HEK293T (cell line): ENCODE results near the gene CAPN5.
"Not testable (repeated sequence)": the region's sequence is repeated elsewhere in the genome, so short reads cannot be mapped to it uniquely, and the experiment has no call there.

Source experiments
- CTCF ChIA-PET: fragments of 350-600 bp; formaldehyde crosslinking; extraction: SDS; loops from one replicate; lab custom pipeline; 2021; ENCODE audit warnings: antibody characterized with exemption, inconsistent platforms; lab: Yijun Ruan, JAX
- POLR2A ChIA-PET: fragments of 350-600 bp; formaldehyde crosslinking; extraction: SDS; loops from one replicate; lab custom pipeline; 2020; ENCODE audit warnings: antibody characterized with exemption, inconsistent platforms; lab: Yijun Ruan, JAX
- DNase-seq: peaks from one replicate; pipeline ENCODE4 v3.0.0; 2012; ENCODE audit warnings: mixed read lengths; ENCODE audit errors: extremely low spot score
- ARNT ChIP-seq: fragments of 450-650 bp; IDR thresholded peaks from 2 replicates; pipeline ENCODE4 v1.6.1; 2017; ENCODE audit warnings: mild to moderate bottlenecking
- BHLHE40 ChIP-seq: fragments of 450-650 bp; IDR thresholded peaks from 2 replicates; pipeline ENCODE4 v1.6.1; 2016; ENCODE audit warnings: mild to moderate bottlenecking, moderate library complexity, borderline replicate concordance
- CTBP1 ChIP-seq: fragments of 450-650 bp; IDR thresholded peaks from 2 replicates; pipeline ENCODE4 v1.6.1; 2016; ENCODE audit warnings: borderline replicate concordance
- ELF4 ChIP-seq: fragments of 450-650 bp; IDR thresholded peaks from 2 replicates; pipeline ENCODE4 v1.6.1; 2017; ENCODE audit warnings: antibody characterized with exemption
- FOXA1 ChIP-seq: fragments of 450-650 bp; IDR thresholded peaks from 2 replicates; pipeline ENCODE4 v1.6.1; 2016; ENCODE audit warnings: mild to moderate bottlenecking
- FOXK2 ChIP-seq: fragments of 450-650 bp; IDR thresholded peaks from 2 replicates; pipeline ENCODE4 v1.6.1; 2016; ENCODE audit warnings: mild to moderate bottlenecking
- FOXM1 ChIP-seq: fragments of 450-650 bp; IDR thresholded peaks from 2 replicates; pipeline ENCODE4 v1.6.1; 2017; ENCODE audit warnings: mild to moderate bottlenecking, borderline replicate concordance
- HDGF ChIP-seq: fragments of 450-650 bp; IDR thresholded peaks from 2 replicates; pipeline ENCODE4 v1.6.1; 2017; ENCODE audit warnings: antibody characterized with exemption, borderline replicate concordance
- L3MBTL2 ChIP-seq: fragments of 450-650 bp; conservative IDR thresholded peaks from 2 replicates; pipeline ENCODE4 v1.6.1; 2016; ENCODE audit warnings: mild to moderate bottlenecking
- LEF1 ChIP-seq: fragments of 450-650 bp; IDR thresholded peaks from 2 replicates; pipeline ENCODE4 v1.6.1; 2017; ENCODE audit warnings: mild to moderate bottlenecking, borderline replicate concordance
- NFRKB ChIP-seq: fragments of 450-650 bp; IDR thresholded peaks from 2 replicates; pipeline ENCODE4 v1.6.1; 2016; ENCODE audit warnings: mild to moderate bottlenecking, moderate library complexity
- SP1 ChIP-seq: fragments of 450-650 bp; IDR thresholded peaks from 2 replicates; pipeline ENCODE4 v1.6.1; 2017
- SUZ12 ChIP-seq: fragments of 450-650 bp; IDR thresholded peaks from 2 replicates; pipeline ENCODE4 v1.6.1; 2016; ENCODE audit warnings: mild to moderate bottlenecking
- TARDBP ChIP-seq: fragments of 450-650 bp; IDR thresholded peaks from 2 replicates; pipeline ENCODE4 v1.6.1; 2016
- ZNF384 ChIP-seq: fragments of 450-650 bp; IDR thresholded peaks from 2 replicates; pipeline ENCODE4 v1.6.1; 2016
- TF ChIP-seq, protein P1 (sequence below): fragments of 450-650 bp; IDR thresholded peaks from 2 replicates; pipeline ENCODE4 v1.6.1; 2016

CAPN5 gene

DNA sequence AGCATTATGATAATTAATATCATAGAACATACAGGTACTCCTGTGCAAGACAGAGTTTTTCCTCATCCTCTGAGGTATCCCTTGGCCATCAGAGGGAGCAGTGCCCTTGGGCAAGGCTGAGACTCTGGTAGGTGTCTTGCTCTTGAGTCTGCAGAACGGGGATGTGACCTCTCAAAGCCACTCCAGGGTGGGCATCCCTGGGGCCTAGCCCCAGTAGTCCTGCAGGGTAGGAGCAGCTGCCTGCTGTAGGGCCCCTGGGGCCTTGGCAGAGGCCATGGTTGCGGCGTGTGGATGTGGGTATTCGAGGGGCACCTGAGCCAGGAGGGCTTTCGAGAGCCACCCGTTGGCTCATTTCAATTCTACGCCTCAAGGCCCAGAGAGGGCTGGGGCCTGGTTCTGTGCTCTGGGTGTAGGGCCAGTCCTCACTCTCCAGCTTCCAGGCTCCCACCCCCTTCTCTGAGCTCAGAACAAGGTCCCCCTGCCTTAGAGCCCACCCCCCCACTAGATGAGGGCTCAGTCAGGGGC is 28.1 kb downstream of the CAPN5 start:
- POLR2A ChIA-PET, result no interaction called here
- no peak for DNase-seq
- no peak for TF ChIP-seq CTBP1
- TF ChIP-seq BHLHE40, result no peak
- TF ChIP-seq, protein P1, sequence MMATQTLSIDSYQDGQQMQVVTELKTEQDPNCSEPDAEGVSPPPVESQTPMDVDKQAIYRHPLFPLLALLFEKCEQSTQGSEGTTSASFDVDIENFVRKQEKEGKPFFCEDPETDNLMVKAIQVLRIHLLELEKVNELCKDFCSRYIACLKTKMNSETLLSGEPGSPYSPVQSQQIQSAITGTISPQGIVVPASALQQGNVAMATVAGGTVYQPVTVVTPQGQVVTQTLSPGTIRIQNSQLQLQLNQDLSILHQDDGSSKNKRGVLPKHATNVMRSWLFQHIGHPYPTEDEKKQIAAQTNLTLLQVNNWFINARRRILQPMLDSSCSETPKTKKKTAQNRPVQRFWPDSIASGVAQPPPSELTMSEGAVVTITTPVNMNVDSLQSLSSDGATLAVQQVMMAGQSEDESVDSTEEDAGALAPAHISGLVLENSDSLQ, result no peak
- no peak for TF ChIP-seq FOXM1
- TF ChIP-seq ZNF384, result no peak
- no peak for TF ChIP-seq SUZ12
- no peak for TF ChIP-seq HDGF
- no peak for TF ChIP-seq LEF1
- TF ChIP-seq FOXA1, result no peak
- TF ChIP-seq FOXK2, result no peak
- TF ChIP-seq ELF4, result no peak
- no peak for TF ChIP-seq SP1
- no peak for TF ChIP-seq TARDBP
- no peak for TF ChIP-seq L3MBTL2
- TF ChIP-seq ARNT, result no peak
- TF ChIP-seq NFRKB, result no peak
- CTCF ChIA-PET, result interaction anchor here (0.6 to 1.0 kb wide), 4 partner anchors 8 to 91 kb away, joined by 3 to 5 read pairs (median 3); no protein-coding TSS in a partner anchor

DNA sequence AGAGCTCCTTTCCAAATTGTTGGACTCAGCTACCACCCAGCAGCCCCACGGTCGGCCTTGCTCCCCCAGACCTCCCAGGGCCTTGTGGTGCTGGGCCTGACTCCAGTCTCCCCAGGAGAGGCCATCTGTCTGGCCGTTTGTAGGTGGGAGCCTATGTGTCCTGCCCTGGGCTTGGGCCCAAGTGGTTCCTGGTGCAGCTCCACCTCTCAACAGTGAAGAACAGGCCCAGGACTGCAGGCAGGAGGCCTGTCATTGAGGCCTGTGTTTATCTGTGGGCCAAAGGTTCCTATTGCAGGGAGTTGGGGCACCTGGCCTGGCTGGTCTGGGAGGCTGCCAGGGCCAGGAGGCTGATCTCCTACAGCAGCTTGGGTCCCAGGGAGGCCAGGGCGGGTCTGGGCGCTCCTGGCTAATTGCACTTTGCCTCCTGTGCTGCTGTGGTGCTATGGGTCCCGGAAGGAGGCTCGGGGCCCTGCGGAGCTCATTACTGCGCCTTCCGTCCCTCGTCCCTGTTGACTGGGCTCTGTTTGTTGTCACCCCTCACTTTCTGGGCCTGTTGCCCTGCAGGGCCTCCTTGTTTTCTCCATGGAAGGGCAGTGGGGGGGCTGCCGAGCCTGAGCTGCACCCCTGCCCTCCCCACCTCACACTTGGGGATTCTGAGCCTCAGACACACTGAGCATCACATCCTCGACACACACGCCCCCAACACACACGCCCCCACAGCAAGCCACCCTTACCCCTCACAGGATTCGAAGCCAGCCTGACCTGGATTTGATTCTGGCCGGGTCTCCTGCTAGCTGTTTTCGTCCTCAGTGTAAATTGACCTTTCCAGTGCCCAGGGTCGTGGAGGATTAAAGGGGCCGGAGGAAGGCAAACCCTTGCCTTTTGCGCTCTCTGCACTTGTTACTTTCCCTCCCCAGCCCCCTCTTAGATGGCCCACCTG is 29.1 kb downstream of the CAPN5 start:
- TF ChIP-seq TARDBP, result no peak
- TF ChIP-seq ARNT, result no peak
- no peak for TF ChIP-seq ZNF384
- no peak for TF ChIP-seq FOXM1
- TF ChIP-seq HDGF, result no peak
- TF ChIP-seq ELF4, result no peak
- no peak for TF ChIP-seq L3MBTL2
- TF ChIP-seq LEF1, result no peak
- no peak for TF ChIP-seq SP1
- no peak for TF ChIP-seq BHLHE40
- POLR2A ChIA-PET, result no interaction called here
- CTCF ChIA-PET, result interaction anchor here (0.6 to 1.0 kb wide), 3 partner anchors 9 to 90 kb away, joined by 3 to 5 read pairs (median 3); no protein-coding TSS in a partner anchor
- DNase-seq, result no peak

DNA sequence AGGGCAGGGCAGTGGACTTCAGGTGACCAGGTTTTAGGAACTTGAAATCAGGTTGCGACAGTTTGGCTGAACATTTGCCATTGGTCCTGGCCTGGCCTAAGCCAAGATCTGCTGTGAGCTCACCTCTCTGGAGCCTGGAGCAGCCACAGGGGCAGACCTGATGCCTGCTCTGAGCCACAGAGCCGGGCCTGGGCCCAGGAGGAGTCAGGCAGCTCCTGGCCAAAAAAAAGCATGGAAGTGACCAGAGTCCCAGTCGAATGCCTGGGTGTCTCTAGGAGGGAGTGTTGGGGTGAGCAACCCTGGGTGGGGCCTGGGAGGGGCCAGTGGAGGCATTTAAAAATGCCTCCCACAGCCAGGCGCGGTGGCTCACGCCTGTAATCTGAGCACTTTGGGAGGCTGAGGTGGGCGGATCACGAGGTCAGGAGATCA is 29.8 kb downstream of the CAPN5 start:
- ChIA-PET POLR2A (no interaction called here), CTCF (interaction anchor here (0.6 kb wide), 1 partner anchor 1145 kb away, joined by 4 read pairs; no protein-coding TSS in a partner anchor)
- no peak for TF ChIP-seq ARNT
- no peak for TF ChIP-seq NFRKB
- no peak for TF ChIP-seq ELF4
- no peak for DNase-seq

DNA sequence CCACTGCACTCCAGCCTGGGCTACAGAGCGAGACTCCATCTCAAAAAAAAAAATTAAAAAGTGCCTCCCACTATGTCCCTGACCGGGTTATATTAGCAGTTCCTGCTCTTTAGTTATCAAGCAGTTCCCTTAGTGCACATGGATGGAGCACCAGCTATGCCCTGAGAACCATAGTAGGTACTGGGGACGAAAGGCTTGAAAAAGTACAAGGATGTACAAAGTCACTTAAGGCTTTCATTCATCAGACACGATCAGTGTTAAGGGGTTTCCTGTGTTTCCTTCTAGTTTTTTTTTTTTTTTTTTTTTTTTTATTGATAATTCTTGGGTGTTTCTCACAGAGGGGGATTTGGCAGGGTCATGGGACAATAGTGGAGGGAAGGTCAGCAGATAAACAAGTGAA is 30.4 kb downstream of the CAPN5 start:
- POLR2A ChIA-PET, DNase-seq: not testable (repeated sequence)
- CTCF ChIA-PET, result interaction anchor here (0.6 kb wide), 1 partner anchor 1146 kb away, joined by 4 read pairs; no protein-coding TSS in a partner anchor

DNA sequence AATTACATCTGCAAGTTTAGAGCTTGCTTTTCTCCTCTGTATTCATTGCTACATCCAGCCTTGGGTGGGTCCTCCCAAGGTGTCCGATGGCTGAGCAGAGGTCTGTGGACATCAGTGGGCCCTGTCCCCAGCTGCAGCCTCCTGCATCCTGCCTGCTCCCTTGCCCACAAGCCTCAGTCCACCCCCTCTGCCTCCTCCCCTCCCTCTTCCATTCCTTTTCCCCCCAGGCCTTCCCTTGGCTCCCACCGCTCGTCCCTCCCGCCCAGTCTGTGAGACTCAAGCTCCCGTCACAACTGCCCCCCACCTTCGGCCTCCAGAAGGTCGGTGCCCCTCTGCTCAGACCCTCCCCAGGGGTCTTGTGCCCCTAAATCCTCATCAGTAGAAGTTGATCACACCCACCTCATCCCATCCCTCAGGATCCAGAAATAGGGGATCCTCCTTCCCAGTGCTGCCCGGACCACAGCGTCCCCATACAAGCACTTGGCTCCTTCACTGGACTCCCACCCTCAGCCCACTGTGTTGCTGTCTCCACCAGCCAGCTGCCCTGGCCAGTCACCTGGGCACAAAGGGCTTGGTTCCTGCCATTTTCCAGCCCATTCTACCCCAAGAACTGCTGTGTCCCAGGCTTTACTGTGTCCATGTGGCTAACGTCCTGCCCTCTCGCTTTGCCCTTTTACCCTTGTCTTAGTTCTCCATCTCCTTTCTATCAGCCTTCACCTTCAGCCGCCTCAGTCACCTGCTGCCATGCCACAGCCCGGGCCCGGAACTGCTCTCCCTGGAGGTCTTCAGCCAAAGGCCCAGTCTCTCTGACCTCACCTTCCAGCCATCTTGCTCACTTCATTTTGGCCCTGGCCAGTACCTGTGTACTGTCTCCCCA is 33.6 kb downstream of the CAPN5 start:
- DNase-seq, result no peak
- ChIA-PET POLR2A (no interaction called here), CTCF (interaction anchor here (1.0 kb wide), 1 partner anchor 9 kb away, joined by 3 read pairs; no protein-coding TSS in a partner anchor)
- TF ChIP-seq, protein P1, result no peak
- no peak for TF ChIP-seq L3MBTL2
- TF ChIP-seq TARDBP, result no peak
- no peak for TF ChIP-seq LEF1
- no peak for TF ChIP-seq CTBP1
- no peak for TF ChIP-seq ZNF384
- no peak for TF ChIP-seq FOXM1

DNA sequence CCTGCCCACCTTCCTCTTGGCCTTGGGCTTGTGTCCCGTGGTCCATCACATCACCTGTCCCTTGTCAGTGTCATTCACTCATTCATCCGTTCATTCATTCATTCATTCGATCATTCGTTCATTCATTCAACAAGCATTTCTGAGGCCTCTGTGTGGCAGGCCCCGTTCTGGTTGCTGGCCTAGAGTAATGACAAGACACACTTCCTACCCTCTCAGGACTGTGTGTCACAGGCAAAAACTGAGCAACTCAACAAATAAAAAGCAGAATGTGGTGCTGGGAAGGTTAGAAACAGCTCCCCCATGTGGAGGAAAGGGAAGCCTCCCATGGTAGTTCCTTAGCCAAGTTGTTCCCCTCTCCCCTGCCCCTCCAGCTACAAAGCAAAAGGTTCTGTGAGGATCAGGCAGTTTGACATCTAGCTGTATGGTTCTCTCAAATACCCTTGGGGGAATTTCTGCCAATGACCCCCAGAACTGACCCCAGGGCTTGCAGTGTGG is 34.3 kb downstream of the CAPN5 start:
- DNase-seq, result peak; percentile 49
- ChIA-PET CTCF (interaction anchor here (1.0 kb wide), 1 partner anchor 10 kb away, joined by 3 read pairs; no protein-coding TSS in a partner anchor), POLR2A (no interaction called here)
- TF ChIP-seq NFRKB (no peak), ELF4 (no peak), FOXK2 (no peak), SP1 (no peak), SUZ12 (no peak), L3MBTL2 (no peak), TARDBP (no peak), ARNT (no peak), FOXM1 (no peak), LEF1 (no peak), ZNF384 (no peak), BHLHE40 (no peak), CTBP1 (no peak), FOXA1 (no peak), HDGF (no peak)
- TF ChIP-seq, protein P1, result no peak
